Renal pelvis (tissue), 12 donors: ENCODE results near the gene FEN1. TPM values are rescaled to one million over a fixed set of nuclear protein-coding genes. Genes with fewer than 3 reads are reported as not detected.
A peak's percentile ranks its signal among the peaks of the same experiment; 100 is the strongest.

Experiments used
- DNase-seq: peaks from one replicate; pipeline ENCODE4 v3.0.0-alpha.2; 2013
- long read RNA-seq, 16 experiments: transcript quantifications; one replicate each; lab custom pipeline, GENCODE V29; 2026
- polyA plus RNA-seq, 3 donors: library from polyadenylated mRNA; unstranded; fragments of 120-200 nt; gene quantifications; one replicate each; pipeline ENCODE4 v1.2.1, GENCODE V29; 2013; ENCODE audit not compliant: insufficient read length in 3 of 3

The FEN1 gene, protein sequence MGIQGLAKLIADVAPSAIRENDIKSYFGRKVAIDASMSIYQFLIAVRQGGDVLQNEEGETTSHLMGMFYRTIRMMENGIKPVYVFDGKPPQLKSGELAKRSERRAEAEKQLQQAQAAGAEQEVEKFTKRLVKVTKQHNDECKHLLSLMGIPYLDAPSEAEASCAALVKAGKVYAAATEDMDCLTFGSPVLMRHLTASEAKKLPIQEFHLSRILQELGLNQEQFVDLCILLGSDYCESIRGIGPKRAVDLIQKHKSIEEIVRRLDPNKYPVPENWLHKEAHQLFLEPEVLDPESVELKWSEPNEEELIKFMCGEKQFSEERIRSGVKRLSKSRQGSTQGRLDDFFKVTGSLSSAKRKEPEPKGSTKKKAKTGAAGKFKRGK
- 10 to 100 TPM; 37.3 to 47.6 (median 38.9) TPM for polyA plus RNA-seq
- long read RNA-seq, donor 1, transcript FEN1-201 (2 exons, 2,296 nt) = major isoform, 13 of 15 reads
- long read RNA-seq, donor 1, partial matches to known transcripts = 0 of 15 reads
- long read RNA-seq, donor 1, other reads (novel, unspliced or antisense) = 0 of 15 reads
- long read RNA-seq, donor 2, transcript FEN1-201 (2 exons, 2,296 nt) = major isoform, 19 of 28 reads
- long read RNA-seq, donor 2, partial matches to known transcripts = 0 of 28 reads
- long read RNA-seq, donor 2, other reads (novel, unspliced or antisense) = 9 of 28 reads
- long read RNA-seq, donor 3, transcript FEN1-201 (2 exons, 2,296 nt) = major isoform, 18 of 18 reads
- long read RNA-seq, donor 3, partial matches to known transcripts = 0 of 18 reads
- long read RNA-seq, donor 3, other reads (novel, unspliced or antisense) = 0 of 18 reads
- long read RNA-seq, donor 4, transcript FEN1-201 (2 exons, 2,296 nt) = major isoform, 17 of 23 reads
- long read RNA-seq, donor 4, partial matches to known transcripts = 5 of 23 reads
- long read RNA-seq, donor 4, other reads (novel, unspliced or antisense) = 0 of 23 reads
- long read RNA-seq, donor 5, transcript FEN1-201 (2 exons, 2,296 nt) = major isoform, 17 of 17 reads
- long read RNA-seq, donor 5, partial matches to known transcripts = 0 of 17 reads
- long read RNA-seq, donor 5, other reads (novel, unspliced or antisense) = 0 of 17 reads
- long read RNA-seq, donor 6, transcript FEN1-201 (2 exons, 2,296 nt) = major isoform, 20 of 31 reads
- long read RNA-seq, donor 6, partial matches to known transcripts = 11 of 31 reads
- long read RNA-seq, donor 6, other reads (novel, unspliced or antisense) = 0 of 31 reads
- long read RNA-seq, donor 7, transcript FEN1-201 (2 exons, 2,296 nt) = major isoform, 17 of 17 reads
- long read RNA-seq, donor 7, partial matches to known transcripts = 0 of 17 reads
- long read RNA-seq, donor 7, other reads (novel, unspliced or antisense) = 0 of 17 reads
- long read RNA-seq, donor 8, transcript FEN1-201 (2 exons, 2,296 nt) = major isoform, 5 of 5 reads
- long read RNA-seq, donor 8, partial matches to known transcripts = 0 of 5 reads
- long read RNA-seq, donor 8, other reads (novel, unspliced or antisense) = 0 of 5 reads
- long read RNA-seq, donor 9, transcript FEN1-201 (2 exons, 2,296 nt) = major isoform, 28 of 28 reads
- long read RNA-seq, donor 9, partial matches to known transcripts = 0 of 28 reads
- long read RNA-seq, donor 9, other reads (novel, unspliced or antisense) = 0 of 28 reads
- long read RNA-seq, donor 10, transcript FEN1-201 (2 exons, 2,296 nt) = major isoform, 17 of 17 reads
- long read RNA-seq, donor 10, partial matches to known transcripts = 0 of 17 reads
- long read RNA-seq, donor 10, other reads (novel, unspliced or antisense) = 0 of 17 reads
- long read RNA-seq, donor 11, transcript FEN1-201 (2 exons, 2,296 nt) = major isoform, 10 of 10 reads
- long read RNA-seq, donor 11, partial matches to known transcripts = 0 of 10 reads
- long read RNA-seq, donor 11, other reads (novel, unspliced or antisense) = 0 of 10 reads
- long read RNA-seq, donor 12, transcript FEN1-201 (2 exons, 2,296 nt) = major isoform, 28 of 28 reads
- long read RNA-seq, donor 12, partial matches to known transcripts = 0 of 28 reads
- long read RNA-seq, donor 12, other reads (novel, unspliced or antisense) = 0 of 28 reads
- long read RNA-seq, donor 13, transcript FEN1-201 (2 exons, 2,296 nt) = major isoform, 7 of 7 reads
- long read RNA-seq, donor 13, partial matches to known transcripts = 0 of 7 reads
- long read RNA-seq, donor 13, other reads (novel, unspliced or antisense) = 0 of 7 reads
- long read RNA-seq, donor 14 = 0 reads
- long read RNA-seq, donor 15, transcript FEN1-201 (2 exons, 2,296 nt) = major isoform, 30 of 30 reads
- long read RNA-seq, donor 15, partial matches to known transcripts = 0 of 30 reads
- long read RNA-seq, donor 15, other reads (novel, unspliced or antisense) = 0 of 30 reads
- long read RNA-seq, donor 16, transcript FEN1-201 (2 exons, 2,296 nt) = major isoform, 24 of 47 reads
- long read RNA-seq, donor 16, partial matches to known transcripts = 23 of 47 reads
- long read RNA-seq, donor 16, other reads (novel, unspliced or antisense) = 0 of 47 reads

DNA sequence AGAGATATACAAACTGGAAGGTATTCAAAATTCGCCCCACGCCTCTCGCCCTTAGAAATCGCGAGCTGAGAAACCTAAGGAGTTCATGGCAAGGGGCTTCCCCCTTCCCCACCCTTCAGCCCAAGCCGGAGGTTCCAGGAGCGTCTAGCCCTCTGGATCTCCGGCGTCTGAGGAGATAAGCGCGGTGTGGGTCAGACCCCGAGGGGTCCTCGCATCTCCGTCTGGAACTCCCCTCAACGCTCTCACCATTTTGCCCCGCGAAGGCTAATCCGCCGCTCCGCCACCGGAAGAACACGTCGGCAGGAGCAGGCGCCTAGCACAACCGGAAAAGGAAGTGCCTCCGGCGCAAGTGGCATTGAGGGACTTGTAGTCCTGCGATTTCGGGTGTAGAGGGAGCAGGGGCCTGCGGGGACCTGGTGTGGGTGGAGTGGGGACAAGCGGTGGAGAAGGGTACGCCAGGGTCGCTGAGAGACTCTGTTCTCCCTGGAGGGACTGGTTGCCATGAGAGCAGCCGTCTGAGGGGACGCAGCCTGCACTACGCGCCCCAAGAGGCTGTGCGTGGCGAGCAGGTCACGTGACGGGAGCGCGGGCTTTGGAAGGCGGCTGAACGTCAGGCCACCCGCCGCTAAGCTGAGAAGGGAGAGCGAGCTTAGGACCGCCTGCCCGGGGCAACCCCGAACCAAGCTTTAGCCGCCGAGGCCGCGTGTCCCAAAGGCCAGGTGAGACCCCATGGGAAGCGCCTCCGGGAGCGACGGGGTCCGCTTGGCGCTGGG is at the start of gene FEN1, which contains the start of gene TMEM258:
Gene FEN1, plus strand, starts transcription at position 602 of the 773 bp plus-strand sequence. CDS start 2,451 bp downstream, outside the sequence.
Gene TMEM258, minus strand, starts transcription at position 290 of the 773 bp plus-strand sequence. Its CDS starts 41 bp downstream, at position 249.
- peak; percentile 94 for DNase-seq

DNA sequence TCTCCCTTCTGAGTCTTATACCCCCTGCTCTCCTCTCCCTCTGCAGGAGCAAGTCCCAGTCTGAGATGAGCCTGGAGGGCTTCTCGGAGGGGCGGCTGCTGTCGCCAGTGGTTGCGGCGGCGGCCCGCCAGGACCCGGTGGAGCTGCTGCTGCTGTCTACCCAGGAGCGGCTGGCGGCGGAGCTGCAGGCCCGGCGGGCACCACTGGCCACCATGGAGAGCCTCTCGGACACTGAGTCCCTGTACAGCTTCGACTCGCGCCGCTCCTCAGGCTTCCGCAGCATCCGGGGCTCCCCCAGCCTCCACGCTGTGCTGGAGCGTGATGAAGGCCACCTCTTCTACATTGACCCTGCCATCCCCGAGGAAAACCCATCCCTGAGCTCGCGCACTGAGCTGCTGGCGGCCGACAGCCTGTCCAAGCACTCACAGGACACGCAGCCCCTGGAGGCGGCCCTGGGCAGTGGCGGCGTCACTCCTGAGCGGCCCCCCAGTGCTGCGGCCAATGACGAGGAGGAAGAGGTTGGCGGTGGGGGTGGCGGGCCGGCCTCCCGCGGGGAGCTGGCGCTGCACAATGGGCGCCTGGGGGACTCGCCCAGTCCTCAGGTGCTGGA is 49.1 kb upstream of the FEN1 start:
- DNase-seq = no peak

DNA sequence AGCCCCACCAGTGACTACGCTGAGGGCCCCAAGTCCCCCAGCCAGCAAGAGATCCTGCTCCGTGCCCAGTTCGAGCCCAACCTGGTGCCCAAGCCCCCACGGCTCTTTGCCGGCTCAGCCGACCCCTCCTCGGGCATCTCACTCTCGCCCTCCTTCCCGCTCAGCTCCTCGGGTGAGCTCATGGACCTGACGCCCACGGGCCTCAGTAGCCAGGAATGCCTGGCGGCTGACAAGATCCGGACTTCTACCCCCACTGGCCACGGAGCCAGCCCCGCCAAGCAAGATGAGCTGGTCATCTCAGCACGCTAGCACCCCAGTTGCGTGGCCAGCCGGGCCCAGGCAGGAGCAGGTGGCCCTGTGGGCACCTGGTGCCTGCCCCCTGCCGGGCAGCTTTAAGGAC is 48.5 kb upstream of the FEN1 start:
- no peak for DNase-seq

DNA sequence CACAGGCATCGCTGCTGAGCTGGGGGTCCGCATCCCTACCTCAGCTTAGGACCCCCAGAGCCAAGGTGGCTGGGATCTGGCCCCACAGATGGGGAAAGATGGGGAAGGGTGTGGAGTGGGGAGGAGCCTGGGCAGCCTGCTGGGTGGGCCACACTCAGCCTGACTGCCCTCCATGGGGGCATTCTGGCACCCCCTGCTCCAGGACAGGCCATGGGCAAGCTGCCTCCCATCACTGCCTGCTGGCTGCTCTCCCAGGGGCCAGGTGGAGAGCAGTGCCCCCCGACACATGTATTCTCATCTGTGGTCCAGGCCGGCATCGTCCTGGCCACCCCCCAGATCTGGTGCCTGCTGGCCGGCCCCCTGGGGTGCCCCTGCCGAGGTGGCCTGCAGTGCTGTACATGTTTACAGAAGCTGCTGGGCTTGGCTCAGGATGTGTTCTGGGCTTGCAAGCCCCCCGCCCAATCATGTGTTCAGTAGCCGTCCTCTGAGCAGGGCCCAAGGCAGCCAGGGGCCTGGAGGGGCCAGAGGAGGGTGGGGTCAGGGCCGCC is 48.0 kb upstream of the FEN1 start:
- DNase-seq = no peak

DNA sequence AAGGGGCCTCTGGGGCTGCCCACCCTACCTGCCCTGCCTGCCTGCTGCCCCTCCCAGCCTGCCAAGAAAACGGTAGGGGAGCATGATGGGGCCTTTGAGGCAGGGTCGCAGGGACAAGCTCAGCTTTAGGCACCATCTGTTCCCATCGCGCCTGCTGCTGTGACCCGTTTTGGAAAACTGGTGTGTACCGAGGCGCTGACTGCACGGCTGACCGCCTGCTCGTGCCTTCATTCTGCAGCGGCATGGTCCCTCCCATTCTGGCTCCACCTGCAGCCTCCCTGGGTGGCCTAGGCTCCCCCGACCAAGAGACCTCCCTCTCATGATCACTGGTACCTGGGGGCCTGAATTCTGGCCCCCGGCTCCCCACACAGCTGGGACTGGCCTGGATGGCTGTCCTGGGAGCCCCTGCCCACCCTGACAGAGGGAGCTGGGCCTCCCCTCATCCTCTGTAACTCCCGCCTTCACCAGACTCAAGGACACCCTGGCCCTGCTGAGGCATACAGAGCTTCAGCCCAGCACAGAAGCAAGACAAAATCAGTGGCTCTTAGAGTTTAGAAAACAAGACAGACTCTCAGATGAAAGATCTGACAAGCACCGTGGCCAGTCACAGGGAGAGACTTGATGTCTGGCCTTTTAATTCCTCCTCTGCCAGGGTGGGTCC is 46.8 kb upstream of the FEN1 start:
- no peak for DNase-seq

DNA sequence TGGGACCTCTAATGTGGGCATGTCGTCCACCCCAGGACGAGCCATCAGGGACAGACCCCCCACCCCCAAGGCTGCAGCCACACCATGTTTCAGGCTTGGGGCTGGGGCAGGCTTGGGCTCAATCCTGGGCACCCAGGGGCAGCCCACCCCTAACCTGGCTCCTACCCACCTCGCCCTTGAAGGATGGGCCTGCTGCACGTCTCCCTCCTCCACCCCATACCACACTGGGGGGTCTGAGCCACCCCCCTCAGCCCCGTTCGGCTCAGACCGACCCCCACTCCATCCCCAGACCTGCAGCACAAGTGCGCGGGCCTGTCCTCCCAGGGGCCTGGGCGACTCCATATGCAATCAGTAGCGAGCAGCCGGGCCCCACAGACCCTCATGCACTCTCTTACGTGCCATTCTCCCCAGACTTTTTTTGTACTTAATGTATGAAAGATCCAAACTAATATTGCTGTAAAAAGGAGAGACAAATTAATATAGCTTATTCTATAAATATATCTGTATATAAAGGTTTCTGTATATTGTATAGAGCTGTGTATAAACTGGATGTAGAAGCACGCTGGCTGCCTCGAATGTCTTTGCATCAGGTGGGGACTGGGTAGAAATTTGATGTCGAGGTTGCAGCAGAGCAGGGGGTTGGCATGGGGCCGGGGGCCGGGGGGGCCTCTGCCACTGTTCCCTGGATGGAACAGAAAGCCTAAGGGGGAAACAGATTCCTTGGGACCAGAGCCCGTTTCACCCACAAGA is 46.1 kb upstream of the FEN1 start:
- DNase-seq = no peak

DNA sequence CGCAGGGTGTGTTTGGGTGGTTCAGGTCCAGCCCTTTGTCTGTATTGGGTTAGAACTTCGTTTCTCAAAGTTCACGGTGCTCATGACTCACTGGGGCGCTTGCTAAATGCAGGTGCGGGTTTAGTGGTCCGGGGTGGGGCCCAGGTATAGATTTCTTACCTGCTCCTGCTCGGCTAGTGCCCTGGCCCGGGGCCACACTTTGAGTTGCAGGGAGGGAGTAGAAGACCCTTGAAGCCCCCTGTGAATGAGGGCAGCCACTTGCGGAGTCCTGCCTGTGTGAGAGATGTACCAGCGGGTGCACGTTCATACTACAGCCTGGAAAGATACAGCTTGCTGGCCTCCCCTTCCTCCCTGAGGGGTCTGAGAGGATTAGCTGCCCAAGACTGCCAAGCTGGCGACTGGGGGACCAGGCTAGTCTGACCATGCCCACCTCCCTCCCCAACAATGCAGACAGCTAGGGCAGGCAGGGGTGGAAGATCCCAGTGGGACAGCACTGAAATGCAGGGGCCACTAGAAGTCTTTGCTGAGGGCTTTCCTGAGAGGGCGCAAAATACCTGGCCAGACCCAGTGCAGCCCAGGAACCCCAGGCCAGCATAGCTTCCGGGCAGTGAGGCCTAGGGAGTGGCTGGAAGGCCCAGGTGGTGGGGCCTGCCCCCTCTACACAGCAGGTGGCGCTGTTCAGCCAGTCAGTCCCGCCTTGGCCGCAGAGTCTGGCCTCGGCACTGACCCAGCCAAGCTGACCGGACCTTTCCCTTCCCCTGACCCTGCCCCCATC is 45.3 kb upstream of the FEN1 start:
- peak; percentile 56 for DNase-seq

DNA sequence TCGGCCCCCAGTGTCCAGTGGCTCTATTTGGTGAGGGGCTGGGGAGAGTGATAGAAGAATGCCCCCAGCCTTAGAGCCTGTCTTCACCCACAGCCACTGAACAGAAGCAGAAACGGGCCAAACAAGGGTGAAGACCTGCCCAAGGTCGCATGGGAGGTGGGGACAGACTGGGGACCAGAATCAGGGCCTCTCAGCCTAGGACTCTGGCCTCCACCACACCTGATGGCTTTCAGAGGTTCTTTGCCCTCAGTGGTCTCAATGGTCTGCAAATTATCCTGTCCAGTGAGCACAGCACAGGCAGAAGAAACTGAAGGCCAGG is 44.8 kb upstream of the FEN1 start:
- DNase-seq = no peak

DNA sequence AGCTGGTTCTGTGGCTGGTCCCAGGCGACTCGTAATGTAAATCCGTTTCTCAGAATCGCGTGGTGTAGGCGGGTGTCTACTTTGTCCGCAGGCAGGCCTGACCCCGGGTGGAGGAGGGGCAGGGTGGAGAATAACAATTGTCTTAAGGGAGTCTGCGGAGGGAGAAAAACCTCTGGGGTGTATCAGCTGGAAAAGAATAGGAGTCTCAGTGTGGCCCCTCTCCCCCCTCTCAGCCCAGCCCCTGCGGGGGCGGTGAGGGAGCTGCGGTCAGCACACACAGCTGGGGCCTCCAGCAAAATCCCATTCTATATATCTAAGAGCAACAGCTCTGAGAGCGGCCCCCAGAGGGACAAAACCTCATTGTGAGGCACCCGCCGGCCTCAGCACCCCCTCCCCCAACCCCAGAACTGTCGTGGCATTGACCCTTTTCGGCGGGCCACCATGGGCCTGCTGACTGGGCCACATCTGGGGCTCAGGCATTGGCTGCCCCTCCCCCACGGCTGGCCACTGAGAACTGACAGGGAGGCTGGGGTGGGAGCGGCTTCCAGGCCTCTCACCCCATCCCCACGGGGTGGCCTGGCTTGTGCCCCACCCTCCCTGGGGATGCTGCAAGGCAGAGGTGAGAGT is 43.0 kb upstream of the FEN1 start:
- DNase-seq = peak; percentile 58

DNA sequence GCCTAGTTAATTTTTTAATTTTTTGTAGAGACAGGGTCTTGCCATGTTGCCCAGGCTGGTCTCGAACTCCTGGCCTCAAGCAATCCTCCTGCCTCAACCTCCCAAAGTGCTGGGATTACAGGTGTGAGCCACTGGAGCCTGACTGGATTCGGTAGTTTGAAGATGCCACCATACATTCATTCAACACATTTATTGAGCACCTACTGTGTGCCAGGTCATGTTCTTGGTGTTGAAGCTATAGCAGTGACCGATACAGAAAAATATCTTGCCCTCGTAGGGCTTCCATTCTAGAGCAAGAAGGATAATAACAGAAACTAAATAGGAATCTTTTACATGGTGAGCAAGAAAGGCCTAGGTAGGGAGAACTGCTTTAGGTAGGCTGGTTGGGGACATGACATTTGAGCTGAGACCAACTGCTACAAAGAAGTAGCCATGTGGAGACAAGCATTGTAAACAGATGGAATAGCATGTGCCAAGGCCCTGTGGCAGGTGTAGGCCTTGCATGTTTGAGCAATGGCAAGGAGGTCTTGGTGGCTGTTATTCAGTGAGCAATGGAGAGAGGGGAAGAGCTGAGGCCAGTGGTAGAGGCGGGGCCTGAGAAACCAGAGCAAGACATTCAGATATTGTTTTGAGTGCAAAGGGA is 42.0 kb upstream of the FEN1 start:
- DNase-seq = no peak

DNA sequence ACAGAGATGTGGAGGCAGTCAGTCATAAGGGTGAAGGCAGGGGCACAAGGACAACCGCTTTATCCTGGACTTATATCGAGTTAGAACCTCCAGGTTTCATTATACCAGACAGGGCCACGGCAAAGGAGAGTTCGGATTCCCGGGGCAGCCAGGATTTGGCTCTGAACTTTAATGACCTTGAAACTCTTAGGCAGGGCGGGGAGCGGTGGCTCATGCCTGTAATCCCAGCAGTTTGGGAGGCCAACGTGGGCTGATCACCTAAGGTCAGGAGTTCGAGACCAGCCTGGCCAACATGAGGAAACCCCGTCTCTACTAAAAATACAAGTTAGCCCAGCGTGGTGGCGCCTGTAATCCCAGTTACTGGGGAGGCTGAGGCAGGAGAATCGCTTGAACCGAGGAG is 41.3 kb upstream of the FEN1 start:
- no peak for DNase-seq

DNA sequence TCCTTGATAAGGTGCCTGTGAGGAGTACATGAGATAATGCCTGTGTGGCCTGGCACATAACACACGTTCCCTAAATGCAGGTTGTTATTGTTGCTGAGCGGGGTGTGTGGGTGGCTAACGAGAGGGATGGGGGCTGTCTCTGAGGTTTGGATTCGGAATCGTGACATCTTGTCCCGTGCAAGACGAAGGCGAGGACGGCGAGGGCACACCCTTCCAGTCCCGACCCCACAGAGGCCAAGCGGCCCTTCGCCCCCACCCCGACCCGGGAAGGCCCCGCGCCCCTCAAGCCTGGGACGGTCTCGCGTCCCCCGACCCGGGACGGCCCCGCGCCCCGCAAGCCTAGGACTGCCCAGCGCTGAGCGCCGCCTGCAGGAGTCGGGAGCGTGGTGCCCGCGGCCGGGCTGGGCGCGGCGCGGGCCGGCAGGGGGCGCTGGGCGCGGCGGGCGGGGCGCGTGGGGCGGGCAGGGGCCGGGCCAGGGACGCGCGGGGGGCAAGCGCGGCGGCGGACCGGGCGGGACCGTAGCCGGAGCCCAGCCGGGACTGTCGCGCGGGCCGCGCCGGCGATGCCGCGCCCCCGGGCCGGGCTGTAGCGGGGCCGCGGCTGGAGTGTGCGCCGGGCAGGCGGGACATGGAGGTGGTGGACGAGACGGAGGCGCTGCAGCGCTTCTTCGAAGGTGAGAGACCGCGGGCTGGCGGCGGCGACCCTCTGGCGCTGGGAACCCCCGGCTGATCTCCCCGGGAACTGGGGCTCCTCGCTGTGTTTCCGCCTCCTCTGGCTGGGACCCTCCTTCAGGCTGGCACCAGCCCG is 40.4 kb upstream of the FEN1 start, which contains the start of gene MYRF:
Gene MYRF, plus strand, starts transcription at position 520 of the 808 bp plus-strand sequence. Its CDS starts 109 bp downstream, at position 629.
- DNase-seq = no peak

DNA sequence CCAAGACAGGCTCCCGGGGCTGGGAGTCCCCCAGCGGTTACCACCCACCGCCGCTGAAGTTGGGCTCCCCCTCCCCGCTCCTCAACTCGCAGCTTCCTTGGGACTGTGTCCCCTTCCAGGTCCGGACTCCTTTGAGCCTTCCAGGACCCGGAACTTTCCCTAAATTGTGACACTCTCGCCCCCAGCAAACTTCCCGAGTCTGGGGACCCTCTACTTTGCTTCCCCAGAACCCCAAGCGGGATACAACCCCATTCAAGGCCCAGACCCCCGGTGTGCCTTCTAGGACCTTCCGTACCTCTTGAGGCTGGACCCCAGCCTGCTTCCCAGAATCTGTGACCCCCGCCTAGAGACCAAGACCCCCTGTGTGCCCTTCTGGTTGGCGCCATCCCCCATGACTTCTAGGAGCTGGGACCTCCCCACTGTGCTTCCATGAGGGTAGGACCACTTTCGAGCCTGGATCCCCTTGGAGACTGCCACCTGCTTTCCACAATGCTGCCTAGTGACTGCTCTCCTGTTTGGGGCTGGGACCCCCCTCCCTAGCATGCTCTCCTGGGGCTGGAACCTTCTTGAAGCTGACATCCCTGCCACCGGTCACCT is 39.7 kb upstream of the FEN1 start:
- no peak for DNase-seq
